ENCODE results near the gene CADPS2.

The CADPS2 gene

GRCh38 chr7:122588621-122589020 lies 297.6 kb downstream of the CADPS2 start:
- DNase-seq, result no peak

GRCh38 chr7:122584676-122585251 lies 301.5 kb downstream of the CADPS2 start:
- no peak for DNase-seq

DNA sequence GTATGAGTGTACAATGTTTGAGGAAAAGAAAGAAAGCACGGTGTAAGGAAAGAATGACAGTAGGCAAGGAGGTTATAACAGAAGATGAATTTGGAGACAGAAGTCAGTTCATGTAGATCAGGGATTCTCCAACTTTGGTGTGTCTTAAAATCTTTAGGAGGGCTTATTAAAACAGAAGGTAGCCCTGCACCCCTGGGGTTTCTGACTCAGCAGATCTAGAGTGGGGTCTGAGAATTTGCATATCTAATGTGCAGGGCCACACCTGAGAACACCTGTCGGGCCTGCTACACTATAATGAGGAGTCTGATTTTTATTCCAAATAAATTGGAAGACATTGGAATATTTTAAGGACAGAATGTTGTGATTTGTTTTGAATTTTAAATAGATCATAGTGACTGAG lies 307.9 kb downstream of the CADPS2 start:
- no peak for DNase-seq

DNA sequence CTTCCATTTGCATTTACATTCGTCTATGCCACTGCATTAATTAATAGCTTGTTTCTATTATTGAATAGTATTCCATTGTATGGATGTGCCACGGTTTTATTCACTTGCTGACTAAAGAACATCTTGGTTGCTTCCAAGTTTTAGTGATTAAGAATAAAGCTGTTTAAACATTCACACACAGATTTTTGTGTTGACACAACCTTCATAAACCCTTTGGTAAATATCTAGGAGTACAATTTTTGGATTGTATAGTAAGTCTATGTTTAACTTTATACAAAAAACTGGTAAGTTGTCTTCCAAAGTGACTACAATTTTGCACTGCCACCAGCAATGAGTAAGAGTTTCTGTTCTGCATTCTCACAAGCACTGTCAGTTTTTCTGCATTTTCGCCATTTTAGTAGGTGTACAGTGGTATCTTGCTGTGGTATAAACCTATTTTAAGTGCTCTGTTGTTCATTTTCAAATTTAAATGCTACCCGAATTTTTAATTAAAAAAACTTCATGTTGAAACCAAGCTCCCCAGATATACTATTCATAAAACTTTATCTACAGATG lies 308.7 kb downstream of the CADPS2 start:
- DNase-seq, result no peak

- DNase-seq, result no peak
These were observed 313.6 kb downstream of the CADPS2 start for GRCh38 chr7:122572706-122573105.

DNA sequence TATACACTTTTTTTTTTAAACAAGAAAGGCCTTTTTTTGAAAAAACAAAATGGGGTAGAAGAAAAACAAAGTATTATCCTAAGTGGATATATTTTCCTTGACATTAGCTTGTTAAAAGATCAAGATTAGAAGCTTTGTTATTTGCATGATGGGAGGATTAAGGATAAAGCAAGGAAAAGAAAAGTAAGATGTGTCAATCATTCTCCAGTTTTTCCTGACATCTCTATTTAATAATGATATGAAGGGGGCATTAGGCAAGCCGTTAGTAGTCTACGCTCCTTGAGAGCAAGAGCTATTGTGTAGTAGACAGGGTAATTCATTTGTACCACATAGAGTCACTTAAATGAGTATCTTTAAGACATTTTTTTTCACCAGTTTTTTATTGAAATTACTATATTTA lies 324.9 kb downstream of the CADPS2 start:
- DNase-seq, result no peak

DNA sequence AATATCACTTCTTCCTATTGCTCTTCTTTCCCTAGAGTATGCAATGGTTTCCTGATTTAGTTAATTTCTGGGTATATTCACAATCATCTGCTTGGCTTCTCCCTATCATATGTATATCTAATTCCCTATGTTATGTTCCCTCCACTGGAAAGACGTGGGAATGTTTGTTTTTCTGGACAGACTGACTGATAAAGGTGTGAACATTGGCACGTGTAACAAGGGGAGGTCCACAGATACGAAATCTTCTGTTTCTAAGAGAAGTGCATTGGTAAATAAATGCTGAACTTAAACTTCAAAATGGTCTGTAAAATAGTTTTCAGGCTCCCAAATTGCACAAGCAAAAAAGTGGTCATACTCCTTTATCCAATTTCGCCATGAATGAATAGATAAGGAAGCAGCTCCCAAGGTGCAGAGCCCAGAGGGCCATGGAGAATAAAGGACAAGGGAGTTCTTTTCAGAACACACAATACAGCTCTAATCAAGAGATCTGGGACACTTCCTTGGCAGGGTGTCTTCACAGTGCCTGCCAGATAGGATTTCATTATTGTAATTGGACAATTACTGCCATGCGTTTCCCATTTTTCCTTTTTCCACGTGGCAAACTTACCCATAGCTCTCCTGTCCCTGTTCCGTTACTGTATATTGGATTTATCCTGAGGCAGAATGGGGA lies 329.3 kb downstream of the CADPS2 start:
- DNase-seq, result no peak

DNA sequence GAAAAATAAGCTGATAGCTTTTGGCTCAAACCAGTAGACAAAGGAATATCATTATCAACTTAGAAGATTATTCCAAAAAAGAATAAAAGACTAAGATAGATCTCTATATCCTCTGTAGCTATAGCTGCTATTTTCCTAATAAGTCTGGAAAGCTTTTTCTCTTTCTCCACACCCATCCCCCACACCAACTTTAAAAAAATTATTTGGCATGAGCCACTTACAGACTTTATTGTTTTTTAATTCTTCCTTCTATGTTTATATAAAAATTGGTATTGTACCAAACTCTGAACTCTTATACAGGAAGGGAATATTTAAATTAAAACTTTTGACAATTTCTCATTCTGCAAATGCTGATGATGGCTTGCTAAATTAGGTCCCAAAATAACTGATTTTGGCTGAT lies 330.0 kb downstream of the CADPS2 start:
- DNase-seq, result no peak

- no peak for DNase-seq
These were observed 332.5 kb downstream of the CADPS2 start for GRCh38 chr7:122553761-122554160.

- DNase-seq, result no peak
These were observed 333.5 kb downstream of the CADPS2 start for GRCh38 chr7:122552769-122553168.

DNA sequence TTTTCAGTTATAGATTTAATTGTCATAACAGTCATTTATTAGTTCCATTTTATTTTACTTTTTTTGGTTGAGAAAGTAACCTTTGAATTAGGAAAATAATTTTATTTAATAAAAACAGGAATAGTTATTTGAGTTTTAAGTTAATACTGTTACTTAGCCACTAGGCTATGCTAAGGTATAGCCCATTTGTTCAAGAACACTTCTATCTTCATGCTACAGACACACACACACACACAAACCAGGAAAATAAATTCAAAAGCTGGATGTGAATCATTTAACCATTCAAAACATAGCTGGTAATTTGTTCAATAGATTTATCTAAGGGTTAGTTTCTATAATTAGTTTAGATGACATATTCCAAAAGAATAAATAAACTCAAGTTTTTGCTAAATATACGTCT lies 335.7 kb downstream of the CADPS2 start:
- no peak for DNase-seq

- DNase-seq, result no peak
These were observed 336.7 kb downstream of the CADPS2 start for GRCh38 chr7:122549578-122549977.

- no peak for DNase-seq
These were observed 339.8 kb downstream of the CADPS2 start for GRCh38 chr7:122546496-122546895.

GRCh38 chr7:122544463-122544862 lies 341.8 kb downstream of the CADPS2 start:
- no peak for DNase-seq

GRCh38 chr7:122543891-122544290 lies 342.4 kb downstream of the CADPS2 start:
- no peak for DNase-seq

GRCh38 chr7:122543166-122543565 lies 343.1 kb downstream of the CADPS2 start:
- DNase-seq, result no peak

DNA sequence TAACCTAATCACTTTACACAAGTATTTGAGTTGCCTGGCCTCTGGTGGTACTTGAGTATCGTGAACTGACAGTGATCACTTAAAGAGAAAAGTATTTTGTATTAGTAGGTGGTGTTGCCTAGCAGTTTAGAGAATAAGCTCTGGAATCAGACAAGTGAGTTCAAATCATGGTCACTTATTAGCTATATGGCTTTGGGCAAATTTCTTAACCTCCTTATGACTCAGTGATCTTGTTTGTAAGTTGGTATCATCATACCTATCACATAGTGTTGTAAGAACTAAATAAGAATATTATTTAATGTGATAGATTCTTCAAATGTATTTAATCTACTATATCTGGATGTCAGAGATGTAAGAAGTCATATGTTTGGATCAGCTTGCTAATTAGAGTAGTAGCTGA lies 351.2 kb downstream of the CADPS2 start:
- no peak for DNase-seq

DNA sequence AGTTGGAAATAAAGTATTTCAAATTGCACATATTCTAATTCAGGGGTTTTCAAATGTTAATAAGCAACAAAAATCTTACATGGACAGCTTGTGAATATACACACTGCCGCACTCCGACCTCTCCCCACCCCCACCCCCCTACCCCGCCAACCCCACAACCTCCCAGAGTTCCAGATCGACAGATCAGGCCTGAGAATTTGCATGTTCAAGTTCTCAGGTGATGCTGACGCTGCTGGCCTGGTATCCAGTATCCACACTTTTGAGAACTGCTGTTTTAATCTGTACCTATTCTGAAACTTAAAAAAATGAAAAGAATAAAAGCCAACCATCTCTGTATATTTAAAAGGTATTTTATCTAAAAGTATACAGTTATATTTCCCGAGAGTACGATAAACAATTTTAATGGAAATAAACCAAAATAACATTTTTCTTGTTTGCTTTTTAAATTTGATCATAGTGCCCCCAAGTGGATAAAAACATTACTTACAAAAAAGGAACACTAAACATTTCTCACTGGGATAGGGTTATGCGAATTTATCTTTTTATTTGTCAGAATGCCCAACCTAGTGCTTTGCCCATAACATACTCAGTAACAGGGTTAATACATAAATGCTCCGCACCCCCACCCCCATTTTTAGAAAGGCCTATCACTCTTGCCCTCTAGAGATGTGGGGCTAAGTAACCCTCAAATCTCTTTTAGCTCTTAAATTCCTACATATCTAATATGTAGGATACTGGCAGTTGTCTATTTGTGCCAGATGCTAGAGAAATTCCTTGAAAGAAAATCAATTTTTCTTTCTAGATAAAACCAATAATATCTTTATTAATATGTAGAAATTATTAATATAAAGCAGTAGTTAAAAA lies 353.6 kb downstream of the CADPS2 start:
- DNase-seq, result no peak

GRCh38 chr7:122528879-122529481 lies 357.3 kb downstream of the CADPS2 start:
- DNase-seq, result no peak

GRCh38 chr7:122525355-122525754 lies 360.9 kb downstream of the CADPS2 start:
- DNase-seq, result no peak

GRCh38 chr7:122521767-122522166 lies 364.5 kb downstream of the CADPS2 start:
- DNase-seq, result no peak

DNA sequence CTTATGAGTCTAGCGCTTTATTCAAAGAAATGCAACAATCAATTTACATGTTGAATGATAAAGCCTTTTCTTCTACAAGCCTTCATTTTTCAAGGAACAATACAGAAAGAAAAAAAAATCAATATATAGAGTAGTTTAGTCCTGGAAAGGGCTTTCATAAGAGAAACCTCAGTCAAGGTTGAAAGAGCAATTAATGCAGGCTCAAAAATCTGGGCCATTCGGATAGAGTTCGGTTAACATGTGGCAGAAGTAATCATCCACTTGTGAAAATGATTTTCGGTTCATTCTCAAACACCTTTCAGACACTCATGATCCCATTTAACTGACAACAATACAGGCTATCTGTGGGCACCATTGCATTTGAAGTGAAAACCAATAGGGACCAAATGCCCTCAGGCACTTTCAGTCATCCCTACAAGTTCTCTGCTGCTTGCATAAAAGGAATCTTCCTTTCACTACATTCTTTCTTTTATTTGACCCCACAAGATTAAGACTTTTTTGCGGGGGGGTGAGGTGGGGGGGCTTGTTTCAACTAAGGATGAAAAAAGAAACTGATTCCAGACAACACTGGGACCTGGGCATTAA lies 365.2 kb downstream of the CADPS2 start:
- no peak for DNase-seq

DNA sequence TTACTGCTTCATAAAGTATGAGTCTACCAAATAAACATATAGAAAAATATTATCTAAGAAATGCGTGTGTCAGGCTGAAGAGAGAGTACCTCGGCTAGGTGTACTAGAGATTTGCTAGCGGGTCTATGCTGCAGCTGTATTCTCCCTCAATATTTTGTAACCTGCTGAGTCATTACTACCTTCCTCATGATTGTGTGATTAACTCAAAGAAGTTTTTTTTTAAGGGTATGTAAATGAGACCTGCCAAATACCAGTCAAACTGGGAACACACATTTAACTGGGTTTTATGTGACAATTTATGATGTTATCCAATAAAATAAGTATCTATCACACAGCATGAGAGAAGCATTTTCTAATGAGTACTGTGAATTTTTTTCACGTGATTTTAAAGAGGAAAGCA lies 367.8 kb downstream of the CADPS2 start:
- DNase-seq, result no peak
